ENCODE data around the gene SIL1.

DNA sequence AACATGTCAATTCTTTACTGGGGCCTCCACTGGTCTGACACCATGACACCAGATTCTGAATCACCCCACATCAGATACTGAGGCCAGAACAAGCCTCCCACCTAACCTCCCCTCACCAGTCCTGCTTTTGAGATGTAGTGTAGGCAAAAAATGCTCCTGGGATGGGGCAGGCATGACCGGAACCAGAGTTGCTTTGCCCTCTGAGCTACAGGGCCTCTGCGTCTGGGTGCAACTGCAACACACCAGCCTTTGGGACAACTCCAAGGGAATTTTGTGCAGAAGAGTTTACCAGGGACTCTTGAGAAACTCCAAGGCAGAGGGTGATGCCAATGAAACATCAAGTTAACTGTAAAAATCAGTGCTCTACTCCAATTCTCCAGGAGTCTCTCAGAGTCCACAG, 79.4 kb downstream of the SIL1 start:
- TF ChIP-seq, protein P1, sequence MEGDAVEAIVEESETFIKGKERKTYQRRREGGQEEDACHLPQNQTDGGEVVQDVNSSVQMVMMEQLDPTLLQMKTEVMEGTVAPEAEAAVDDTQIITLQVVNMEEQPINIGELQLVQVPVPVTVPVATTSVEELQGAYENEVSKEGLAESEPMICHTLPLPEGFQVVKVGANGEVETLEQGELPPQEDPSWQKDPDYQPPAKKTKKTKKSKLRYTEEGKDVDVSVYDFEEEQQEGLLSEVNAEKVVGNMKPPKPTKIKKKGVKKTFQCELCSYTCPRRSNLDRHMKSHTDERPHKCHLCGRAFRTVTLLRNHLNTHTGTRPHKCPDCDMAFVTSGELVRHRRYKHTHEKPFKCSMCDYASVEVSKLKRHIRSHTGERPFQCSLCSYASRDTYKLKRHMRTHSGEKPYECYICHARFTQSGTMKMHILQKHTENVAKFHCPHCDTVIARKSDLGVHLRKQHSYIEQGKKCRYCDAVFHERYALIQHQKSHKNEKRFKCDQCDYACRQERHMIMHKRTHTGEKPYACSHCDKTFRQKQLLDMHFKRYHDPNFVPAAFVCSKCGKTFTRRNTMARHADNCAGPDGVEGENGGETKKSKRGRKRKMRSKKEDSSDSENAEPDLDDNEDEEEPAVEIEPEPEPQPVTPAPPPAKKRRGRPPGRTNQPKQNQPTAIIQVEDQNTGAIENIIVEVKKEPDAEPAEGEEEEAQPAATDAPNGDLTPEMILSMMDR (IDR thresholded peaks at IDR 0.05): no peak
- TF ChIP-seq POLR2A (IDR thresholded peaks at IDR 0.05) (no peak), POLR2AphosphoS5 (IDR thresholded peaks at IDR 0.05; ENCODE audit: insufficient read depth in 1 of 2, low read depth in 1 of 2) (no peak)

All from vagina (tissue), 2 donors.